Measurements from ENCODE around the gene THRB.

The THRB gene

GRCh38 chr3:24211381-24211780 is 283.3 kb downstream of the THRB start:
- no peak for DNase-seq

GRCh38 chr3:24202071-24202470 is 292.6 kb downstream of the THRB start:
- DNase-seq, result no peak

- DNase-seq, result no peak
These were observed 293.3 kb downstream of the THRB start for GRCh38 chr3:24201301-24201700.

GRCh38 chr3:24199775-24200247 is 294.8 kb downstream of the THRB start:
- DNase-seq, result no peak

- DNase-seq, result no peak
These were observed 295.4 kb downstream of the THRB start for GRCh38 chr3:24199300-24199699.

GRCh38 chr3:24198728-24199127 is 295.9 kb downstream of the THRB start:
- no peak for DNase-seq

GRCh38 chr3:24197809-24198208 is 296.8 kb downstream of the THRB start:
- DNase-seq, result no peak

GRCh38 chr3:24196526-24196925 is 298.1 kb downstream of the THRB start:
- DNase-seq, result no peak

GRCh38 chr3:24195504-24196230 is 299.0 kb downstream of the THRB start:
- no peak for DNase-seq

GRCh38 chr3:24192469-24193056 is 302.1 kb downstream of the THRB start:
- DNase-seq, result no peak

- DNase-seq, result no peak
These were observed 302.7 kb downstream of the THRB start for GRCh38 chr3:24191801-24192403.

GRCh38 chr3:24190256-24190655 is 304.4 kb downstream of the THRB start:
- no peak for DNase-seq

GRCh38 chr3:24185738-24186384 is 308.8 kb downstream of the THRB start:
- DNase-seq, result peak; percentile 32

- no peak for DNase-seq
These were observed 310.0 kb downstream of the THRB start for GRCh38 chr3:24184528-24185176.

- DNase-seq, result no peak
These were observed 311.9 kb downstream of the THRB start for GRCh38 chr3:24182756-24183155.

GRCh38 chr3:24181256-24181655 is 313.4 kb downstream of the THRB start:
- no peak for DNase-seq

GRCh38 chr3:24180616-24181015 is 314.0 kb downstream of the THRB start:
- no peak for DNase-seq

GRCh38 chr3:24177201-24177600 is 317.4 kb downstream of the THRB start:
- no peak for DNase-seq

- no peak for DNase-seq
These were observed 320.0 kb downstream of the THRB start for GRCh38 chr3:24174614-24175013.

- no peak for DNase-seq
These were observed 325.7 kb downstream of the THRB start for GRCh38 chr3:24168977-24169376.

- DNase-seq, result no peak
These were observed 327.2 kb downstream of the THRB start for GRCh38 chr3:24167429-24167828.

GRCh38 chr3:24166515-24166914 is 328.1 kb downstream of the THRB start:
- DNase-seq, result no peak

- no peak for DNase-seq
These were observed 329.1 kb downstream of the THRB start for GRCh38 chr3:24165603-24165982.
